Stimulated activated naive CD8-positive, alpha-beta T cell treated with anti-CD3 and anti-CD28 coated beads, Interleukin-15, Interleukin-2, amounts not matched to agents 100 ng/mL and 50 ng/mL, for 24 hours (primary cell): ENCODE data around the gene GPX2.

ENCODE experiments used
- H3K27ac Mint-ChIP-seq: one replicate; pipeline ENCODE4 v1.8.0; 2021; ENCODE audit warnings: mild to moderate bottlenecking, mixed read lengths
- H3K27me3 Mint-ChIP-seq: one replicate; pipeline ENCODE4 v1.8.0; 2021; ENCODE audit warnings: mixed read lengths
- H3K36me3 Mint-ChIP-seq: one replicate; pipeline ENCODE4 v1.8.0; 2021; ENCODE audit warnings: low read depth, mixed read lengths
- H3K4me1 Mint-ChIP-seq: one replicate; pipeline ENCODE4 v1.8.0; 2021; ENCODE audit warnings: low read depth, mixed read lengths
- H3K4me3 Mint-ChIP-seq: one replicate; pipeline ENCODE4 v1.8.0; 2021; ENCODE audit warnings: mild to moderate bottlenecking, mixed read lengths
- H3K9me3 Mint-ChIP-seq: one replicate; pipeline ENCODE4 v1.8.0; 2021; ENCODE audit warnings: mixed read lengths

GPX2 gene

DNA sequence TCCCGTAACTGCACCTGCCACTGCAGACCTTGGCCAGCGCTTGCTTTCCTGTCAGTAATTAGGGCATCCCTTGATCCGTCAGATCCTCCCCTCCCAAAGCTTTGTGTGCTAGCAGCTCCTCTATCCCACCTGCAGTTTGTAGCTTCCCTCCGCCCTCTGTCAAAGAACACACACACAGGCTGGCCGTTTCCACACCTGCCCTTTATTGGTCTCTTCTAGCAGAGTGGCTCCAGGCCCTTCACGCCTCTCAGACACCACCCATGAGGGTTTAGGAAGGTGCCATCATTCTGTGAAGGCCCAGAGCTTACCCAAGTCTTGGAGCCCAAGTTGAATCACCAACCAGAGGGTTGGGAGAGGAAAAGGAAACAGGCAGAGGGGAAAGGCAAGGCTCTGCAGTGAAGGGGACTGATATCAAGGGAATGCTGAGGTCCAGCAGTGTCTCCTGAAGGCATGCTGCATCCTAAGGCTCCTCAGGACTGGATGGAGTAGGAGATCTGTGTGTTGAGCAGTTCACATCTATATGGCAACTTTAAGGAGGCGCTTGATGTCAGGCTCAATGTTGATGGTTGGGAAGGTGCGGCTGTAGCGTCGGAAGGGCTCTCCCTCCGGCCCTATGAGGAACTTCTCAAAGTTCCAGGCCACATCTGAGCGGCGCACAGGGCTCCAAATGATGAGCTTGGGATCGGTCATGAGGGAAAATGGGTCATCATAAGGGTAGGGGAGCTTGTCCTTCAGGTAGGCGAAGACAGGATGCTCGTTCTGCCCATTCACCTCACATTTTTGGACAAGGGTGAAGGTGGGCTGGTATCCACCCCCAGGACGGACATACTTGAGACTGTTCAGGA is 3.4 kb downstream of the GPX2 start:
- H3K36me3 Mint-ChIP-seq, result peaks cover 48% of the 10 kb centered on the region
- H3K27me3 Mint-ChIP-seq, result no peaks in the 10 kb centered on the region
- H3K4me3 Mint-ChIP-seq, result no peak overlapping the region
- peaks cover 43% of the 10 kb centered on the region for H3K4me1 Mint-ChIP-seq
- H3K9me3 Mint-ChIP-seq, result no peaks in the 10 kb centered on the region
- peak overlapping the region; percentile 38 for H3K27ac Mint-ChIP-seq

DNA sequence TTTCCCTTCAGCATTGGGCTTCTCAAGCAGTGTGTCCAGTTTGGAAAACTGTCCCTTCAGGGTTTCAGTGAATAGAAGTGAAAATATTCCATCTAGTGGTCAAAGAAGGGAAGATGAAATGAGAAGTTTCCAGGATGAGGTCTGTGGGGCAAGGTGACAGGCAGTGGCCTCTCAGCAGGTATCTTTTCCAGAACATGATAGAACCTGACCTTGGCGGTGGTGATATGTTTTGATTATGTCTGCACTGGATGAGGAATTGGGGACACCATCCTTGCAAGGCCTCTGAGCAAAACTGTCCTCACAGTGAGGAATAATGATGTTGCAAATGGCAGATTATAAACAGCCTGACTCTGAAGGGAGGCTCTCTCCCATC is 4.7 kb downstream of the GPX2 start:
- H3K4me1 Mint-ChIP-seq, result peaks cover 32% of the 10 kb centered on the region
- no peaks in the 10 kb centered on the region for H3K9me3 Mint-ChIP-seq
- H3K4me3 Mint-ChIP-seq, result no peak overlapping the region
- H3K36me3 Mint-ChIP-seq, result peaks cover 52% of the 10 kb centered on the region
- no peaks in the 10 kb centered on the region for H3K27me3 Mint-ChIP-seq
- H3K27ac Mint-ChIP-seq, result peak overlapping the region; percentile 34

DNA sequence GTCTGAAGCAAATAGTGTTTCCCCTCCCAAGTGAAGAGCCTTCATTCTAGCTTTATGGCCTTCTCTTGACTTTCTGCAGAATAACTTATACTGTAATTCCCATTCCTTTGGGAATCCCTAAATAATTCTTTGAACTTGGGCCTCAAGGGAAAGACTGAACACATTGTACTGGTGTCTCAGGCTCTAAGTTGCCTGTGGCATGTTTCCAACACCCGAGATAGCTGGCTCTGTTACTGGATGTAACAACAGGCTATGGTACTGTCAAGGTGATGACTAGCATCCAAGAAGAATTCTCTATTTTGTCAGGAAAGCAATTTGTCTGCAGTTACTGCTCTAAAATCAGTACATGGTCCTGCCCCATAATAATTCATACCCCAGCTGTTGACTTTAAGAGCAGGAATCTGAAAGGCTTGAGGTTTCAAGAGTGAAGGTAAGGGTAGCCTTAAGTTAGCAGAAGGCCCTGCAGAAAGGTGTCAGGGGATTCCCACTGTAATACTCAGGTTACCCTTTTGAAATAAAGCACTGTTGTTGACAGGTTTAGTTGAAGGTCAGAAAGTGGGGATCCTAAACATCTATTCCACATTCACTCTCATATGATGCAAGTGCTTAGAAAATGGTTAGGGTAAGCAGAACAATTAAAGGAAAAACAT is 5.2 kb downstream of the GPX2 start:
- no peaks in the 10 kb centered on the region for H3K27me3 Mint-ChIP-seq
- peaks cover 32% of the 10 kb centered on the region for H3K4me1 Mint-ChIP-seq
- peak overlapping the region; percentile 57 for H3K27ac Mint-ChIP-seq
- no peaks in the 10 kb centered on the region for H3K9me3 Mint-ChIP-seq
- no peak overlapping the region for H3K4me3 Mint-ChIP-seq
- H3K36me3 Mint-ChIP-seq, result peaks cover 57% of the 10 kb centered on the region

DNA sequence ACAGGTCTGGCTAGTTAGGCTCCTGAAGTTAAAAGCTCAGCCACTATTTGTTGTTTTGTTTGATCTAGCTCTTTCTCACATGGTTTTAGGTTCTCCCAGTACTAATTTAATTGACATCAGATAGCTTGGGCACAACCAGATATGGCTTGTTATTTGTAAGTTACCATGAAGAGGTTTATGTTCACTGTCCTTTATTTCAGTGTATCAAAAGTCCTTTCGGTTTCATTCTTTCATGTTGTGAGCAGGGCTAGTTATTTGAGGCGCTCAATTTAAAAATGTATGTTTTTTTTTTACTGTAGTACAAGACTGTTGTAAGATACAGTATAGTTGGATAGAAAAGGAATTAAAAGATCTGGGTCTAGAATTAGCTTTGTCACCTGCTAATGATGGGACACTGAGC is 7.0 kb downstream of the GPX2 start:
- H3K4me3 Mint-ChIP-seq, result no peak overlapping the region
- H3K9me3 Mint-ChIP-seq, result no peaks in the 10 kb centered on the region
- no peak overlapping the region for H3K27ac Mint-ChIP-seq
- H3K36me3 Mint-ChIP-seq, result peaks cover 67% of the 10 kb centered on the region
- peaks cover 35% of the 10 kb centered on the region for H3K4me1 Mint-ChIP-seq
- H3K27me3 Mint-ChIP-seq, result no peaks in the 10 kb centered on the region

DNA sequence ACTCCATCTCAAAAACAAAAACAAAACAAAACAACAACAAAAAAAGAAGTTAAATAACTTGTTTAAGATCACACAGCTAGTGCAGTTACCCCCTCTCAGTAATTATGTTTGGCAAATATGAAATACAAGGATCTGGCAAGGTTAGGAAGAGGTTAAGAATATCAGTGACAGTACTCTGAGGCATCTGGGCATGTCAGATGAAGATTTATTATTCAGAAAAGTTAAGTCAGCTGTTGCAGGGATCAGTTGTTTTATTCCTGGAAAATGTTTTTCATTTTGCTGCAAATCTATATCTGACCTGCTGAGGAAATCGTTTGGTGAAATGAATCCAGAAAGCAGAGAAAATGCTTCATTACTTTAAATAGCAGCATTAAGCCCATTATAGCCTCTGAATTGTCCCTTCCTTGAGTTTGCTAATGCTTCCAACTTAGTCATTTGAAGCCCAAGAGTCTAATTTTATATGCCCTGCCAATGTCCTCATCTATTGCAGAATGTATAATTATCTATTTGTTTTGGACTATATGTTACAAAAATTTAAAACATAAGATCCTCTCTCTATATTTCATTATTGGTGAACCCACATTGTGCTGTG is 8.1 kb downstream of the GPX2 start:
- no peak overlapping the region for H3K4me3 Mint-ChIP-seq
- no peaks in the 10 kb centered on the region for H3K27me3 Mint-ChIP-seq
- peaks cover 34% of the 10 kb centered on the region for H3K4me1 Mint-ChIP-seq
- peak overlapping the region; percentile 1 for H3K27ac Mint-ChIP-seq
- H3K36me3 Mint-ChIP-seq, result peaks cover 72% of the 10 kb centered on the region
- no peaks in the 10 kb centered on the region for H3K9me3 Mint-ChIP-seq

DNA sequence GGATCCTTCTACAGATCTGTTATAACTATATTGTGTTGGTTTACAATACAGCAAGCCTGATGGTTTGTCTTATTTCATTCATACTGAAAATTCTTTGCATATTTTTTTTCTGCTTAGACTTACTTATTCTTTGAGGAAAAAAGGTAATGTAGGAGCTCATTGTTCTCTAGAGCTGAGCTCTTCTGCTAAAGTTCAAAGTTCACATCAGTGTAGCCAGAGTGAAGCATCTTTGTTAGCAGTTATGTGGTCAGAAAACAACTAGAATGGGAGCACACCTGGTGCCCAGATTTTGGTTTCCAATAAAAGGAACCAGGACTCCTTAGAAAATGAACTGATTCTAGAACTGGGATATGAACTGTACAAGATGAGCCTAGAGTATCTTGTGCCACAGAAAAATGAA is 10.3 kb downstream of the GPX2 start:
- peaks cover 19% of the 10 kb centered on the region for H3K4me1 Mint-ChIP-seq
- no peak overlapping the region for H3K27ac Mint-ChIP-seq
- no peak overlapping the region for H3K4me3 Mint-ChIP-seq
- no peaks in the 10 kb centered on the region for H3K27me3 Mint-ChIP-seq
- H3K36me3 Mint-ChIP-seq, result peaks cover 58% of the 10 kb centered on the region
- H3K9me3 Mint-ChIP-seq, result no peaks in the 10 kb centered on the region

DNA sequence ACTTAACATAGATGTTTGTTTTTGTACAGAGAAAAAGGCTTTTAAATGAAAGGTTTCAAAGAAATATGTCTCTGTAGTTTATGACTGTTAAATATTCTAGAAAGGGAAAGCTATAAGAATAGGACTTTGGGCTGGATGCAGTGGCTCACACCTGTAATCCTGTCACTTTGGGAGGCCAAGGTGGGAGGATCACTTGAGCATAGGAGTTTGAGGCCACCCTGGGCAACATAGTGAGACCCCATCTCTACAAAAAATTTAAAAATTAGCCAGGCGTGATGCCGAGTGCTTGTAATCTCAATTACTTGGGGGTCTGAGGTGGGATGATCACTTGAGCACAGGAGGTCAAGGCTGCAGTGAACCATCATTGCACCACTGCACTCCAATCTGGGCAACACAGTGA is 11.4 kb downstream of the GPX2 start:
- no peaks in the 10 kb centered on the region for H3K27me3 Mint-ChIP-seq
- peaks cover 12% of the 10 kb centered on the region for H3K4me1 Mint-ChIP-seq
- H3K36me3 Mint-ChIP-seq, result peaks cover 51% of the 10 kb centered on the region
- no peak overlapping the region for H3K27ac Mint-ChIP-seq
- H3K4me3 Mint-ChIP-seq, result no peak overlapping the region
- no peaks in the 10 kb centered on the region for H3K9me3 Mint-ChIP-seq

DNA sequence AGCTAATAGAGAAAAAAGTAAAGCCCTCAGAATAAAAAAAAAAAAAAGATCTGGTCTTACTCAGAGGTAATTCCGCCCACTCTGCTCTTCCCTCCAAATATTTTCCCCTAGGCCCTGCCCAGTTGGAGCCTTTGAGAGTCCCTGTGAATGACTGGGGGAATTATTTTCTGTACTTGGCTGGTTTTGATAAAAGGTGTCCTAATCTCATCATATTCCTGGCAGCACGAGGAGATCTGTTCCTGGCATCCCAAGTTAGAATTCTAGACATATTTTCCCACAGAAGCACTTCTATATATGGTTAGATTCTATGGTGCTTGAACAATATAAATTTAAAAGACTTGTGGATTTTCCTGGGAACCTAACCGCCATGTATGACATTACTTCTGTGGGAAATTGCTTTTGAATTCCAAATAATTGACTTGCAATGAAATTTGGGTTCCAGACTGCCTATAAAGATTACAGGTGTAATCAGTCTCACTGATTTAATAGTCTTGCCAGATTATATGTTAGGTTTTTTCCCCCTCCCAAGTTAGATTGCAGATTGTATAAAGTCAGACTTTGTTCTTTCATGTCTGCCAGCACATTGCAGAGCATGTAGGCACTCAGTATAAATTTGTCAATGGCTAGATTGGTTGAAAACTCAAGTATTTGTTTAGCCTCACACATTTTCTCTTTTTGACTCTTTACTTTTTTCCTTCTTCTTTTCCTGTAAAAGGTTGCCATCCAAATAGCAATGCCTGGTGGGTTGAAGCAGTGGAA is 12.3 kb downstream of the GPX2 start:
- Mint-ChIP-seq H3K4me3 (no peak overlapping the region), H3K27ac (peak overlapping the region; percentile 52), H3K27me3 (no peaks in the 10 kb centered on the region), H3K4me1 (peaks cover 7% of the 10 kb centered on the region), H3K36me3 (peaks cover 46% of the 10 kb centered on the region), H3K9me3 (no peaks in the 10 kb centered on the region)

DNA sequence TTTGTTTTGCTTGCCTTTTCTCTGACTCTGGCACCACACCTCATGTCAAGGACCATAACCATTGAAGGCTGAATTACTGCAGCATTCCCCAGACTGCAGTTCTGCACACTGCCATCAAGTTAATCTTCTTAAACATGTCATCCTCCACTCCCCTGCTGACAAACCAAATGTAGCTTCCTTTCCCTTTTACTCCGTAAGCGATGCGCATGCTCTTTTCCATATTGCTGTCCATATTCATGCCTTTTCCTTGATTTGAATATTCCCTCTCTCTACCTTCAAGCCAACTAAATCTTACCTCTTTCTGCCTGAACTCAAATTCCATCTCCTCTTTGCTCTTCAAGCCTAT is 13.6 kb downstream of the GPX2 start:
- Mint-ChIP-seq H3K36me3 (peaks cover 43% of the 10 kb centered on the region), H3K4me3 (no peak overlapping the region), H3K4me1 (peaks cover 10% of the 10 kb centered on the region), H3K27ac (no peak overlapping the region), H3K9me3 (no peaks in the 10 kb centered on the region), H3K27me3 (no peaks in the 10 kb centered on the region)

DNA sequence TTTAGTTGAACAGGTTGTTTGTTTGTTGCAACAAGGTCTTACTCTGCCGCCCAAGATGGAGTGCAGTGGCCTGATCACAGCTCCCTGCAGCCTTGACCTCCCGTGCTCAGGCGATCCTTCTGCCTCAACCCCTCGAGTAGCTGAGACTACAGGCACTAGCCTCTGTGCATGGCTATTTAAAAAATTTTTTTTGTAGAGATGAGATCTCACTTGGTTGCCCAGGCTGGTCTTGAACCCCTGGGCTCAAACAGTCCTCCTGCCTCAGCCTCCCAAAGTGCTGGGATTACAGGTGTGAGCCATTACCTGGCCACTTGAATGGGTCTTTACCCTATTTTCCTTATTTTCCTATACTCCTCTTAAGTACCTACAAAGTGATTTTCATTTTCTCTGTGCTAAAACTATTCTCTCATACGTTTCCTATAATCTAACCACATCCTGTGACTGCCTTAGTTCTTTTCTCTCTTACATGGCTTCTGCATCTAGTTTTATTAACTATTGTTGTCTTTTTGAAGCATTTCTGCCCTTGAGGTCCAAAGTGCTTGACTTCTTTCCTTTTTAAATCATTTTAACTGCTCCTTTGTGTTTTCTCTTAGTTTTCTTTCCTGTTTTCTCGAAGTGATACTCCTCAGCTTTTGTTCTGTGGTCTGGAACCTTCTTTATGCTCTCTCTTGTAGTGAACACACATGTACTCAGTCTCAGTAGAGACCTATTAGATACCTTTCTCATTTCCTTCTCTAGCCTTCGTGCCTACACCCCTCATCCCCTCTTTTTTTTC is 14.1 kb downstream of the GPX2 start:
- no peak overlapping the region for H3K27ac Mint-ChIP-seq
- peaks cover 14% of the 10 kb centered on the region for H3K4me1 Mint-ChIP-seq

DNA sequence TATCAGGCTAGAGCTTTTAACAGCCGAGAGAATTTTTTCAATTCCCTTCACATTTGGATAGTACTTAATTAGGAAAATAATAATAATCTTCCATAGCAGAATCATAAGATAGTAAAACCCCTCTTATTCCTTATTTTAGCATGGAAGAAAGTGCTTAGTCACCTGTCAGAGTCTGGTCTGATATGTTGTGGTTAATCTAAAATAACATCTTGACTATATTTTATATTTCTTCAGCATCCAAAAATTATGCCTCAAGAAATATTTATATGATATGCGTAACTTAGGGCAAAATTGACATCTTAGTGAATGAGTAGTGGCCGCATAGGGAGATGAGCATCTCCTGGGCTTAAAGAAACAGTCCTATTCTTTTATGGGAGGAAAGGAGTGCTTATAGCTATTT is 15.5 kb downstream of the GPX2 start:
- Mint-ChIP-seq H3K36me3 (peaks cover 29% of the 10 kb centered on the region), H3K27ac (peak overlapping the region; percentile 33), H3K27me3 (no peaks in the 10 kb centered on the region), H3K9me3 (no peaks in the 10 kb centered on the region), H3K4me1 (peaks cover 20% of the 10 kb centered on the region), H3K4me3 (no peak overlapping the region)

More for the DNA sequence above, 14.1 kb downstream of the GPX2 start:
- no peaks in the 10 kb centered on the region for H3K27me3 Mint-ChIP-seq
- no peak overlapping the region for H3K4me3 Mint-ChIP-seq
- H3K9me3 Mint-ChIP-seq, result no peaks in the 10 kb centered on the region
- H3K36me3 Mint-ChIP-seq, result peaks cover 43% of the 10 kb centered on the region

DNA sequence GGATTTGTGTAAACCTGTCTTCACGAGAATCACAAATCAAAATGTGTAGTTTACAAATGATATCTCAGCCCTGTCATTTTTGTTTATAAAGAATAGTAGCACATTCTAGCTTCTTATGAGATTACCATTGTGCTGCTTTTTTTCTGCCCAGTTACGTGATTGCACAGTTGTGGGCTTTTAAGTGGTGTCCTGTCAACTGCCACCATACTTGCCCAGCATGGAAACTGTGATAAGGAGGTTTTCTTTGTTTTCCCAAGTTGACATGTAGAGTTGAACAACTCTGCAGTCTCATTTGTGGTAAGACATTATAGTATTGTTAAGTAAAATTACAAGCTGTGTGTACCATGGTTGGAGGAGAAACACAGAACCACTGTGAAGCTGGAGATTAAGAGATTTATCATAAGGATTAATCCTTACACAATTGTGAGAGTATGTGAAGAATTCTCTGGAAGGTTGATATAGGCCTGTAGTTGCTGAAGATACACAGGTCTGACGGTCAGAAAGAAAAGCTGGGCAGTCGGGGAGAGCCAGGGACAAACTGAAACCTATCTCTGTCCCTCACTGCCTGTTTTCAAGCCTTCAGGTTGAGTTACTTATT is 16.0 kb downstream of the GPX2 start:
- H3K36me3 Mint-ChIP-seq, result peaks cover 32% of the 10 kb centered on the region
- peak overlapping the region; percentile 3 for H3K4me3 Mint-ChIP-seq
- peak overlapping the region; percentile 62 for H3K27ac Mint-ChIP-seq
- H3K9me3 Mint-ChIP-seq, result no peaks in the 10 kb centered on the region
- H3K4me1 Mint-ChIP-seq, result peaks cover 24% of the 10 kb centered on the region
- no peaks in the 10 kb centered on the region for H3K27me3 Mint-ChIP-seq

DNA sequence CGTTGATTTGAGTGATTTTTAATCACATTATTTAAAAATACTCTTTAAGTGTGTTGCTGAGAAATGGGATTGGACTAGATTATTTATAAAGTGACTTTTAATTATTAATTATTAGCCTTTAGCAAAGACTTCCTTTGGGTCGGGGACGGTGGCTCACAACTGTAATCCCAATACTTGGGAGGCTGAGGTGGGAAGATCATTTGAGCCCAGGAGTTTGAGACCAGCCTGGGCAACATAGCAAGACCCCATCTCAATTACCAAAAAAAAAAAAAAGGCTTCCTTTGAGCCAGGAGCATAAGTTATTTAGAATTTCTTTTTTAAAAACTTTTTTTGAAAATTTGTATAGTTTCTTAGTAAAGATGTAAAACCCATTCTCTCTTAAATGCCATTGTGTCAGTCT is 19.5 kb downstream of the GPX2 start:
- H3K4me1 Mint-ChIP-seq, result peaks cover 51% of the 10 kb centered on the region
- H3K4me3 Mint-ChIP-seq, result no peak overlapping the region

DNA sequence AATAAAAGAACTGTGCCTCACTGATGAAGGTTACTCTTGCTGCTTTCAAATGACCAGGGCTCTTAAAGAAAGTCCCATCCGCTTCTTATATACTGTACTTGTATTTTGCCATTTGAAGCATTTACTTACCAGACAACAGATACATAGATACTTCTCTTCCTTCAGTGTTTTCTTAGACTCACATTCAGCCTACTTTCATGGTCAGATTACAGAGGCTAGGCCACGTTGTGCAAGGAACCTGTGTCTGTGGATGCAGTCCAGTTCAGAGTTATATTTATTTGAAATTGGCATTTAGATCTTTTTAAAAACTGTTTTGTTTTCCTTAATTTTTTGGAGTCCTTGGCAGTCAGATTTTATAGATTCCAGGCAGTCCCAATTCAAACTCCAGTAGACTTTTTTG is 22.1 kb downstream of the GPX2 start:
- Mint-ChIP-seq H3K27me3 (no peaks in the 10 kb centered on the region), H3K27ac (no peak overlapping the region), H3K4me1 (peaks cover 74% of the 10 kb centered on the region), H3K36me3 (peaks cover 65% of the 10 kb centered on the region), H3K4me3 (no peak overlapping the region), H3K9me3 (no peaks in the 10 kb centered on the region)

More for the DNA sequence above, 19.5 kb downstream of the GPX2 start:
- Mint-ChIP-seq H3K27me3 (no peaks in the 10 kb centered on the region), H3K9me3 (no peaks in the 10 kb centered on the region), H3K27ac (no peak overlapping the region), H3K36me3 (peaks cover 44% of the 10 kb centered on the region)
